Testis (tissue), 3 donors: ENCODE measurements around the gene TRPC4. TPM values are rescaled to one million over a fixed set of nuclear protein-coding genes. Genes with fewer than 3 reads are reported as not detected.

Experiments
- DNase-seq: peaks from one replicate; pipeline ENCODE4 v3.0.0-alpha.2; 2019
- H3K27ac ChIP-seq, 2 donors: fragments of 200-600 bp; sonication (generic); one replicate each; pipeline ENCODE4 v1.5.1; 2019
- H3K27me3 ChIP-seq: fragments of 200-600 bp; sonication (generic); one replicate; pipeline ENCODE4 v1.5.1; 2019
- H3K36me3 ChIP-seq: fragments of 200-600 bp; sonication (generic); one replicate; pipeline ENCODE4 v1.5.1; 2017; ENCODE audit warnings: low read depth; ENCODE audit errors: missing control alignments
- H3K4me1 ChIP-seq: fragments of 200-600 bp; sonication (generic); one replicate; pipeline ENCODE4 v1.5.1; 2019
- H3K4me3 ChIP-seq, 2 donors: fragments of 200-600 bp; sonication (generic); one replicate each; pipeline ENCODE4 v1.5.1; 2017 to 2019
- H3K9me3 ChIP-seq: fragments of 200-600 bp; sonication (generic); one replicate; pipeline ENCODE4 v1.5.1; 2017
- POLR2A ChIP-seq: fragments of 450-650 bp; IDR thresholded peaks from one replicate; pipeline ENCODE4 v1.6.1; 2017; ENCODE audit warnings: antibody characterized with exemption, mild to moderate bottlenecking, moderate library complexity
- WGBS, 2 donors: methylation state at CpG; one replicate each; pipeline ENCODE4 v1.1.5; 2018; 5-methylcytosine and 5-hydroxymethylcytosine counted together
- intact Hi-C: fragments of 100-400 bp; cut with DNase I; formaldehyde crosslinking; loops from one replicate; pipeline ENCODE4 v1.15.1; 2023; ENCODE audit warnings: low total_unique reads
- polyA plus RNA-seq: library from polyadenylated mRNA; stranded (reverse); fragments of 350-450 nt; fragmentation: Illumina TruSeq; extraction: RNeasy Lipid Tissue Mini Kit (QIAGEN cat#74804); gene quantifications from one replicate; pipeline ENCODE4 v1.2.3, GENCODE V29; 2014; ENCODE audit warnings: low read depth, low replicate concordance; ENCODE audit not compliant: insufficient read depth
- total RNA-seq, 2 donors: library from RNA; depleted of rRNA; stranded (reverse); fragments of >200 nt; gene quantifications; one replicate each; pipeline ENCODE4 v1.2.3, GENCODE V29; 2016
- TF ChIP-seq, protein P1 (sequence below), 3 experiments: fragments of 450-650 bp in 2 of 3; fragments of 200-600 bp in 1 of 3; sonication (generic) in 1 of 3; IDR thresholded peaks; one replicate each; pipeline ENCODE4 v1.5.1; 2016 to 2019; ENCODE audit warnings: antibody characterized with exemption in 3 of 3, mild to moderate bottlenecking in 2 of 3, moderate library complexity in 1 of 3

The TRPC4 gene
- total and polyA plus RNA-seq, 3 donors from 2014 or later = 0.06 to 0.12 TPM; not detected in 1

GRCh38 chr13:37736045-37736444 is 133.5 kb downstream of the TRPC4 start:
- DNase-seq = no peak
- intact Hi-C loops = no loop called here

GRCh38 chr13:37735293-37735692 is 134.3 kb downstream of the TRPC4 start:
- intact Hi-C loops = no loop called here
- Histone ChIP-seq H3K27ac (no peak overlapping the region), H3K4me1 (no peaks in the 10 kb centered on the region), H3K9me3 (no peaks in the 10 kb centered on the region), H3K4me3 (no peak overlapping the region), H3K36me3 (no peaks in the 10 kb centered on the region), H3K27me3 (no peaks in the 10 kb centered on the region)
- DNase-seq = no peak
- WGBS, 2 donors = 76% methylated on average over 4 of the region's 4 CpGs
- TF ChIP-seq, protein P1, sequence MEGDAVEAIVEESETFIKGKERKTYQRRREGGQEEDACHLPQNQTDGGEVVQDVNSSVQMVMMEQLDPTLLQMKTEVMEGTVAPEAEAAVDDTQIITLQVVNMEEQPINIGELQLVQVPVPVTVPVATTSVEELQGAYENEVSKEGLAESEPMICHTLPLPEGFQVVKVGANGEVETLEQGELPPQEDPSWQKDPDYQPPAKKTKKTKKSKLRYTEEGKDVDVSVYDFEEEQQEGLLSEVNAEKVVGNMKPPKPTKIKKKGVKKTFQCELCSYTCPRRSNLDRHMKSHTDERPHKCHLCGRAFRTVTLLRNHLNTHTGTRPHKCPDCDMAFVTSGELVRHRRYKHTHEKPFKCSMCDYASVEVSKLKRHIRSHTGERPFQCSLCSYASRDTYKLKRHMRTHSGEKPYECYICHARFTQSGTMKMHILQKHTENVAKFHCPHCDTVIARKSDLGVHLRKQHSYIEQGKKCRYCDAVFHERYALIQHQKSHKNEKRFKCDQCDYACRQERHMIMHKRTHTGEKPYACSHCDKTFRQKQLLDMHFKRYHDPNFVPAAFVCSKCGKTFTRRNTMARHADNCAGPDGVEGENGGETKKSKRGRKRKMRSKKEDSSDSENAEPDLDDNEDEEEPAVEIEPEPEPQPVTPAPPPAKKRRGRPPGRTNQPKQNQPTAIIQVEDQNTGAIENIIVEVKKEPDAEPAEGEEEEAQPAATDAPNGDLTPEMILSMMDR (IDR thresholded peaks at IDR 0.05) = no peak
- TF ChIP-seq POLR2A = no peak

More at GRCh38 chr13:37736045-37736444, 133.5 kb downstream of the TRPC4 start:
- Histone ChIP-seq H3K4me1 (no peaks in the 10 kb centered on the region), H3K9me3 (no peaks in the 10 kb centered on the region), H3K4me3 (no peak overlapping the region), H3K36me3 (no peaks in the 10 kb centered on the region), H3K27ac (no peak overlapping the region), H3K27me3 (no peaks in the 10 kb centered on the region)
- 84 to 92% methylated on average over 3 of the region's 3 CpGs for WGBS, 2 donors
- TF ChIP-seq, protein P1 (IDR thresholded peaks at IDR 0.05) = no peak
- TF ChIP-seq POLR2A = no peak

DNA sequence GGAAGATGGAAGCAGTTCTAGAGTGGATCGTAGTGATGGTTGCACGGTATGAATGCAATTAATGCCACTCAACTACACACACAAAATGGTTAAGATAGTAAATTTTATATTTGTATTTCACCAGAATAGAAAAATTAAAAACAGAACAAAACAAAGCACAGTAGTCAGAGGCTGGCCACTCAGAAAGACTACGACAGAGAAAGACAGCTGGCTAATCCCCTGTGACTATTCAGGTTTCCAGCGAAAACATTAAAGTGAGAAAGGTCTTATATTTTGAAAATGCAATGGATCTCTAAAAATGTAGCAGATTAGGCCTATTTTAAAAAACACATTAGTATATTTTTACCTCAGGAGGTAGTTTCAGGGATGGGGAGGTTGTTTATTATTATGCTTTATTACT is 139.7 kb downstream of the TRPC4 start:
- DNase-seq = no peak
- H3K27ac ChIP-seq = no peak overlapping the region
- intact Hi-C loops = no loop called here
- TF ChIP-seq, protein P1 (IDR thresholded peaks at IDR 0.05) = no peak
- no peak for TF ChIP-seq POLR2A
- no peak overlapping the region for H3K4me3 ChIP-seq
- H3K27me3 ChIP-seq = no peaks in the 10 kb centered on the region
- no peaks in the 10 kb centered on the region for H3K9me3 ChIP-seq
- WGBS, 2 donors = 87 to 88% methylated on average over 4 of the region's 4 CpGs
- H3K36me3 ChIP-seq = no peaks in the 10 kb centered on the region
- H3K4me1 ChIP-seq = no peaks in the 10 kb centered on the region

GRCh38 chr13:37716420-37717195 is 153.0 kb downstream of the TRPC4 start:
- 50 to 52% methylated on average over 8 of the region's 8 CpGs for WGBS, 2 donors
- Histone ChIP-seq H3K4me1 (no peaks in the 10 kb centered on the region), H3K9me3 (no peaks in the 10 kb centered on the region), H3K27me3 (no peaks in the 10 kb centered on the region), H3K36me3 (no peaks in the 10 kb centered on the region), H3K27ac (no peak overlapping the region), H3K4me3 (no peak overlapping the region)
- intact Hi-C loops = no loop called here
- TF ChIP-seq POLR2A = no peak
- TF ChIP-seq, protein P1 (IDR thresholded peaks at IDR 0.05) = no peak
- no peak for DNase-seq

DNA sequence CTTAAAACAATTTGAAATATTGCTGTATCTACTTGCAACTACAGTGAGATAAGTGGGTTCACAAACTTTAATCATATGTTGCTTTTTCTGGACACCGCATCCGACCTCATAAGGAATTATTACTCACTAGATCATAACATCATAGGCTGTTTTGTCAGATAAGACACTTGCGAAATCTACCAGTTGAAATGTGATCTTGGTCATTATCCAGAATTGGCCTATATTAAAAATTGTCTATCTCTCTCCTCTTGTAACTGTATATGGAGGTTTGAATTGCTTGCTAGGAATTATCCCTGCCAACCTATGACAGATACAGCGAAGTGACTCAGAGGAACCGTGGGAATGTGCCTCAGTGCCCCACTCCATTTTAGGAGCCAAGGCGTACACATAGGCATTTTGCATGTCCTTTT is 154.0 kb downstream of the TRPC4 start:
- no peaks in the 10 kb centered on the region for H3K9me3 ChIP-seq
- H3K4me1 ChIP-seq = no peaks in the 10 kb centered on the region
- intact Hi-C loops = no loop called here
- WGBS, 2 donors = 59 to 76% methylated on average over 6 of the region's 6 CpGs
- no peak for DNase-seq
- no peak overlapping the region for H3K4me3 ChIP-seq
- H3K36me3 ChIP-seq = no peaks in the 10 kb centered on the region
- H3K27ac ChIP-seq = no peak overlapping the region
- TF ChIP-seq POLR2A = no peak
- TF ChIP-seq, protein P1 (IDR thresholded peaks at IDR 0.05) = no peak
- no peaks in the 10 kb centered on the region for H3K27me3 ChIP-seq
